ENCODE data around the gene B3GNT9.

B3GNT9 gene

DNA sequence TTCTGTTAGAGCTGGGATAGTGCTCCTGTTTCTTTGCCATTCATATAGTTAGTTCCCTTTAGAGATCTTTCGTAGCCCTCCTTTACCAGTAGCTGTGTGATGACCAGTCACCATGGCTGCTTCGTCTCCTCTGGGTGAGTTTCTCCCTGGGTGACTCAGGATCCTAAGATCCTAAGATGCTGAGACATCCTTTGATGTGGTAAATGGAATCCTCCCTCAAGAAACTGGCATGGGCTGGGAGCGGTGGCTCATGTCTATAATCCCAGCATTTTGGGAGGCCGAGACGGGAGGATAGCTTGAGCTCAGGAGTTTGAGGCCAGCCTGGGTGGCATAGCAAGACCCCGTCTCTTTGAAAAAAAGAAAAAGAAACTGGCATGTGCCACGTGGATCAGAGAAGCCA is 35.2 kb downstream of the B3GNT9 start:
- Histone ChIP-seq H3K4me2 (ENCODE audit: low read length) (no peak overlapping the region), H3K27me3 (ENCODE audit: control insufficient read depth, insufficient read depth, low read length) (no peaks in the 10 kb centered on the region), H3K4me1 (ENCODE audit: control insufficient read depth, insufficient read depth, low read length) (peaks cover 28% of the 10 kb centered on the region), H3K4me3 (ENCODE audit: low read length) (no peak overlapping the region), H3K9me3 (replicated peaks; ENCODE audit: low read length) (no peaks in the 10 kb centered on the region), H3K36me3 (ENCODE audit: insufficient read depth, low read length) (peaks cover 10% of the 10 kb centered on the region), H3K9ac (ENCODE audit: low read depth, low read length) (no peak overlapping the region)

DNA sequence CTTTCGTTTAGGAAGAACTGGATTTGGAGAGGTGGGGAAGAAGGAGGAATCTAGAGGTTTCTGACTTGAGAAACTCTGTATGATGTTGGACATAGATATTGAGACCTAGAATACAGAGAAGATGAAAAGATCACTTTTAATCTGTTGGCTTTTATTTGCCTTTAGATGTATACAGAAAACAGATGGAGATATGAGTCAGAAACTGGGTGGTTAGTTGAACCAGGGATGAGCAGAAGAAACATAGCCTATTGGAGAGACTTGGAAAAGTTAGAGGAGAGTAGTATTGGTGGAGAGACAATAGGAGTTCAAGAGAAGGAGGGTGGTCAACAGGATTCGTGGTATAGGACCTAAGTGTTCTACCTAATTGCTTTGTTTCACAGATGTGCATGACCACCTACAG is 36.0 kb downstream of the B3GNT9 start:
- Histone ChIP-seq H3K27me3 (ENCODE audit: control insufficient read depth, insufficient read depth, low read length) (no peaks in the 10 kb centered on the region), H3K4me1 (ENCODE audit: control insufficient read depth, insufficient read depth, low read length) (peaks cover 31% of the 10 kb centered on the region), H3K4me2 (ENCODE audit: low read length) (no peak overlapping the region), H3K36me3 (ENCODE audit: insufficient read depth, low read length) (peaks cover 1% of the 10 kb centered on the region), H3K9ac (ENCODE audit: low read depth, low read length) (no peak overlapping the region), H3K9me3 (replicated peaks; ENCODE audit: low read length) (no peaks in the 10 kb centered on the region), H3K4me3 (ENCODE audit: low read length) (no peak overlapping the region)

DNA sequence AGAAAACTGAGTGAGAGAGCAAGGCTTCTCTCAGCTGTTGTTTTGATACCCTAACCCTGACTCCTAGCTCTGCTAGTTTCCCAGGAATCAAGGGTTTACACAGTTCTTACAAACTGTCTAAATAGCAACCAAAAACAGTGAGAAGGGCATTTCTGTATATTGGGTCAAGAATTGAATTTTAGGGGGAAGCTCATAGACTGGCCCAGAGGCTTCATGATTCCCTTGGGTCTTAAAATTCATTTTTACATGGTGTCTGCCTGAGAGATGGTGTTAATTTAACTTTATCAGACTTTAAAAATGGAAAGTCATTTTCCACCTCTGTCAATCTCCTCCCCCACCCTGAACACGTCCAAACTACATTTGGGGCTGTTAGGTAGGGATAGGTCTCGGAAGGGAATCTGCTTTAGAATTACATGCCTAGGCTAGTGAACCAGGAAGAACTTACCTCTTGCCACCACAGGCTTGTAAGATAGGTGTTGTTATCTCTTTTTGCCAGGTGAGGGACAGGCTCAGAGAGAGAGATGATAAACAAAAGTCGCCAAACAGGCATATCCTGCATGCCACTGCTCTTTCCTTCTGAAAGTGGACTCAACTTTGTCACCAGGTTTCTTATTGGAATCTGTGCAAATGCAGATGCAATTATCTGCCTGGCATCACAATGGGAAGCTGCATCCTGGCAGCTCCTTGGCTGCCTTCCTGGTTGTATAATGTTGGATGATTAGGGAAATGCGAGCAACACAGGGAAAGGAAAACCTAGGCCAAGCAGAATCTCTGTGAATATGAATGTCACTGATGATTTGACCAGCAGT is 38.0 kb downstream of the B3GNT9 start:
- Histone ChIP-seq H3K9ac (ENCODE audit: low read depth, low read length) (no peak overlapping the region), H3K4me3 (ENCODE audit: low read length) (no peak overlapping the region), H3K4me2 (ENCODE audit: low read length) (no peak overlapping the region), H3K27me3 (ENCODE audit: control insufficient read depth, insufficient read depth, low read length) (no peaks in the 10 kb centered on the region), H3K4me1 (ENCODE audit: control insufficient read depth, insufficient read depth, low read length) (peaks cover 40% of the 10 kb centered on the region), H3K36me3 (ENCODE audit: insufficient read depth, low read length) (no peaks in the 10 kb centered on the region), H3K9me3 (replicated peaks; ENCODE audit: low read length) (no peaks in the 10 kb centered on the region)

DNA sequence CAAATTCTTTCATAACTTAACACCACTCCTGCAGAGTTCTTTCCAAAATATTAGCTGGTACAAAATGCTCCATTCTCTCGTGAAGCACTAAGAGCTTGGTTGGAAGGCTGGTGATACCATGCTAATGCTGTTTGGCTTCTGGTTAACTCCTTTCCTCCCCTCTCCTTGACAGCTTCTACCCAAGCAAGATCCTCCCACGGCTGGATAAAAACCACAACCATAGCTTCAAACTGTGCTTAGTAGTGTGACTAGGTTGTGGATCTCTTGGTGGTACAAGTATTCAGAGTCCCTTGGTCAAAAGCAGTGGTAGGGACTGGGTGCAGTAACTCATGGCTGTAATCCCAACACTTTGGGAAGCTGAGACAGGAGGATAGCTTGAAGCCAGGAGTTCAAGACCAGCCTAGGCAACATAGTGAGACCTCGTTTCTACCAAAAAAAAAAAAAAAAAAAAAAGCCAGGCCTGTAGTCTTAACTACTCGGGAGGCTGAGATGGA is 38.8 kb downstream of the B3GNT9 start:
- no peak overlapping the region for H3K4me2 ChIP-seq (ENCODE audit: low read length)
- H3K9me3 ChIP-seq (replicated peaks; ENCODE audit: low read length): no peaks in the 10 kb centered on the region
- H3K27me3 ChIP-seq (ENCODE audit: control insufficient read depth, insufficient read depth, low read length): no peaks in the 10 kb centered on the region
- no peak overlapping the region for H3K9ac ChIP-seq (ENCODE audit: low read depth, low read length)
- H3K4me1 ChIP-seq (ENCODE audit: control insufficient read depth, insufficient read depth, low read length): peaks cover 37% of the 10 kb centered on the region
- H3K4me3 ChIP-seq (ENCODE audit: low read length): no peak overlapping the region
- H3K36me3 ChIP-seq (ENCODE audit: insufficient read depth, low read length): no peaks in the 10 kb centered on the region

DNA sequence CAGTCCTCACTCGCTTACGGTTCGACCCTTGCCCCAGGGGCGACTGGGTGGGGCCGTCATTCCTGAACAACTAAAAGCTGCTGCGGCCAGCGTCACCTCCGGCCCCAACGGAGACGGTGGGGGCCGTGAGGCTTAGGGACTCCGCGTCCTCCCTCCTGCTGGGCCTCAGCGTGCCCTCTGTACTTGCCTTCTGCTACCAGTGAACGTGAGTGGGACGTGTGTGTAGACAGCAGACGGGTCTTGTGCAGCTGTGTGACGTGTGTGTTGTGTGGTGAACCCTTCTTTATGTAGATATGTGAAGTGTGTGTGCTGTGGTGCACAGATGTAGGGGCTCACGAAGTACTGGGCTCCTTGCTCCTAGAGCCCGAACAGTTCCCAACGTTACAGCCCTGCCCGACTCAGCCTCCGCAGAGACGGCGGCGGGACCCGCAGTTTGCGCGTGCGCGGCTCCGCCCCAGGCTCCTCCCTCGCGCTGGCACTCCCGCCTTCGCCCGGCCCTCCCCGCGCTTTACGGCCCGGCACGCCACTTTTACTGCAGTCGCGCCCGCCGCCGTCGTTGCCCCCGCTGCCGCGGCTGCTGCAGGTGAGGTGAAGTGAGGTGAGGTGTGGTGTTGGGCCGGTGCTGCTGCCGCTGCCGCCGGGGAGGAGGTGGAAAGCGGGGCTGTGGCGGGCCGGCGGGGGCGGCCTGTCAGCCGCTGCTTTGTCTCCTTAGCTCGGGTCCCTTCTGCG is 41.2 kb downstream of the B3GNT9 start, which contains the start of gene PHAF1:
Gene PHAF1, plus strand, starts transcription at position 535 of the 729 bp plus-strand sequence. CDS start 235 bp downstream, outside the sequence.
- no peaks in the 10 kb centered on the region for H3K9me3 ChIP-seq (replicated peaks; ENCODE audit: low read length)
- H3K4me3 ChIP-seq (ENCODE audit: low read length): peak within 1 kb of the TSS; percentile 99
- H3K36me3 ChIP-seq (ENCODE audit: insufficient read depth, low read length): no peaks in the 10 kb centered on the region
- no peaks in the 10 kb centered on the region for H3K27me3 ChIP-seq (ENCODE audit: control insufficient read depth, insufficient read depth, low read length)
- peak within 1 kb of the TSS; percentile 100 for H3K4me2 ChIP-seq (ENCODE audit: low read length)
- peak within 1 kb of the TSS; percentile 88 for H3K9ac ChIP-seq (ENCODE audit: low read depth, low read length)
- H3K4me1 ChIP-seq (ENCODE audit: control insufficient read depth, insufficient read depth, low read length): peaks cover 20% of the 10 kb centered on the region

DNA sequence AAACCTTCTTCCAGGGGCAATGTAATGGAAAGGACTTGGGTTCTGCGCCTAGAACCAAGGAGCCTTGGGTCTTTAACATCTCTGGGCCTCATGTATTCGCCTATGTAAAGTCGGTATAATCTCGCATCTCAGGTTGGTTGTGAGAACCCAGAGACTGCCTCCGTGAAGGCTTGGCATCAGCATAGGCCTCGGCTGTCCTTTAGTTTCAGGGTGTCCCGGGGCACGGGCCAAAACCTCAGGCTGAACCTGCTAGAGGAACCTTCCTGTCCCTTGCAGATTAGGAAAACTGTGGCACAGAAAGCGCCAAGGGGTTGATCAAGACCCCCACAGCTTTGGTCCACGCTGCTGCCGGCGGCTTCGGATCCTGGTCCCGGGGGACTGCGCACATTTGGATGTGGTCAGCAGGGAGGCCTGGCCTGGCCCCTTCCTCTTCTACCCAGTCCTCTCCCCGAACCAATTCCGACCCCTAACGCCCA is 41.8 kb downstream of the B3GNT9 start:
- peaks cover 20% of the 10 kb centered on the region for H3K4me1 ChIP-seq (ENCODE audit: control insufficient read depth, insufficient read depth, low read length)
- peak overlapping the region; percentile 100 for H3K4me2 ChIP-seq (ENCODE audit: low read length)
- H3K4me3 ChIP-seq (ENCODE audit: low read length): peak overlapping the region; percentile 99
- H3K9me3 ChIP-seq (replicated peaks; ENCODE audit: low read length): no peaks in the 10 kb centered on the region
- peak overlapping the region; percentile 88 for H3K9ac ChIP-seq (ENCODE audit: low read depth, low read length)
- H3K36me3 ChIP-seq (ENCODE audit: insufficient read depth, low read length): no peaks in the 10 kb centered on the region
- no peaks in the 10 kb centered on the region for H3K27me3 ChIP-seq (ENCODE audit: control insufficient read depth, insufficient read depth, low read length)

DNA sequence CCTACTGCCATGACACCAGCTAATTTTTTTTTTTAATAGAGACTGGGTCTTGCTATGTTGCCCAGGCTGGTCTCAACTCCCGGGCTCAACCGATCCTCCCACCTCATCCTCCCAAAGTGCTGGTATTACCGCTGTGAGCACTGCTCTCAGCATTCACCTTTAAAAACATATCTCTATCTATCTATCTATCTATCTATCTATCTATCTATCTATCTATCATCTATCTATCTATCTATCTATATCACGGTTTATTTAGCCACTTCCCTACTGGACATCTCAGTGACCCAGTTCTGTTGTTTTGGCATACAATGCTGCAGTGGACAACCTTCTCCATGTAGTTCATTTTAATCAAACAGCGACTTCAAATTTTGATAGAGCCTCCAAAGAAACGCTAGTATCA is 42.3 kb downstream of the B3GNT9 start:
- Histone ChIP-seq H3K4me2 (ENCODE audit: low read length) (no peak overlapping the region), H3K36me3 (ENCODE audit: insufficient read depth, low read length) (no peaks in the 10 kb centered on the region), H3K27me3 (ENCODE audit: control insufficient read depth, insufficient read depth, low read length) (no peaks in the 10 kb centered on the region), H3K4me3 (ENCODE audit: low read length) (no peak overlapping the region), H3K9me3 (replicated peaks; ENCODE audit: low read length) (no peaks in the 10 kb centered on the region), H3K9ac (ENCODE audit: low read depth, low read length) (no peak overlapping the region), H3K4me1 (ENCODE audit: control insufficient read depth, insufficient read depth, low read length) (peaks cover 20% of the 10 kb centered on the region)

DNA sequence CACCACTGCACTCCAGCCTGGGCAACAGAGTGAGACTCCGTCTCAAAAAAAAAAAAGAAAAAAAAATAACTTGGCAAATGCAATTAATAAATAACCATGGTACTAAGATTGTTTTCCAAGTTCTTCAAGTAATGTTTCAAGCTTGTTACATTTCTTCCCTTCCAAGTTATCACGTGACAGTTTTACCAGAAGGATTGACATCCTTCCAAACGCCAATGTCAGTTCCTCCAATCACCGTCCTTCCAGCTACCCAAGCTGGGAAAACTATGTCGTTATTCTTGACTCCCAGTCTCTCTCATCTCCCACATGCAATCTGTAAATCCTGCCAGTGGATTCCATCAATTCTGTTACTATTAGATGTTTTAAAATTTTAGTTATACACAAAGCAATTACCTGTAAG is 44.9 kb downstream of the B3GNT9 start:
- Histone ChIP-seq H3K4me3 (ENCODE audit: low read length) (no peak overlapping the region), H3K9ac (ENCODE audit: low read depth, low read length) (no peak overlapping the region), H3K36me3 (ENCODE audit: insufficient read depth, low read length) (no peaks in the 10 kb centered on the region), H3K4me2 (ENCODE audit: low read length) (no peak overlapping the region), H3K27me3 (ENCODE audit: control insufficient read depth, insufficient read depth, low read length) (no peaks in the 10 kb centered on the region), H3K4me1 (ENCODE audit: control insufficient read depth, insufficient read depth, low read length) (peaks cover 14% of the 10 kb centered on the region), H3K9me3 (replicated peaks; ENCODE audit: low read length) (no peaks in the 10 kb centered on the region)

DNA sequence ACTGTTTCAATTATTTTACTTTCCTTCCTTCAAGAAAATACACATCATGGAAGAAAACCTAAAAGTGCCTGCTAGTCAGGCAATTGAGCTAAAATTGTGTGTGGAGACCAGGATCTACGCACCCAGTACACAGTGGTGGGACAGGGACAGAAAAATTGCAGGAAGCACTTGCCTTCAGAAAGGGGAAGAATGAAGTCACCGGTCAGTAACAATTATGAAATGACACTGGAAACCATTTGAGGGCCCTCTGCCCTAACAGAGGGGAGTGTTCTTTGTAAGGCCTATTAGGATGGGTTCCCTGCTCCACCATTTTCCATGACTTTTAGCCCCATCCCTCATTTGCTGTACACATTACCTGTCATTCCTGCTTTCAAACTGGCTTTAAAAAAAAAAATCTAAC is 45.6 kb downstream of the B3GNT9 start:
- Histone ChIP-seq H3K36me3 (ENCODE audit: insufficient read depth, low read length) (no peaks in the 10 kb centered on the region), H3K9me3 (replicated peaks; ENCODE audit: low read length) (no peaks in the 10 kb centered on the region), H3K4me3 (ENCODE audit: low read length) (no peak overlapping the region), H3K9ac (ENCODE audit: low read depth, low read length) (no peak overlapping the region), H3K27me3 (ENCODE audit: control insufficient read depth, insufficient read depth, low read length) (no peaks in the 10 kb centered on the region), H3K4me1 (ENCODE audit: control insufficient read depth, insufficient read depth, low read length) (peaks cover 9% of the 10 kb centered on the region), H3K4me2 (ENCODE audit: low read length) (no peak overlapping the region)

DNA sequence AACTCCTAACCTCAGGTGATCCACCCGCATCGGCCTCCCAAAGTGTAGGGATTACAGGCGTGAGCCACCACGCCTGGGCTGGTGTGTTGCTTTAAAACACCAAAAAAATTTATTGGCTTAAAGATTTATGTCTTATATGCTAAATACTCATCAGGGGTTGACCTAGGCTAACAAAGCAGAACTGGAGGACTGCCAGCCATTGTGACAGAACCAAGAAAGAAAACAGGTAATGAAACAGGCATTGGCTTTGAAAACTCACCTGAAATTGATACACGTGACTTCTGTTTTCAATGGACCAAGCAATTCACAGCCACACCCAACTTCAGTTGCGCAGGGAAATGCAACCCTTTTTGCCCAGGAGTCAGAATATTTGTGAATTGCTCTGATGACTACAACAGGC is 46.0 kb downstream of the B3GNT9 start:
- Histone ChIP-seq H3K4me3 (ENCODE audit: low read length) (no peak overlapping the region), H3K4me1 (ENCODE audit: control insufficient read depth, insufficient read depth, low read length) (peaks cover 9% of the 10 kb centered on the region), H3K27me3 (ENCODE audit: control insufficient read depth, insufficient read depth, low read length) (no peaks in the 10 kb centered on the region), H3K9me3 (replicated peaks; ENCODE audit: low read length) (no peaks in the 10 kb centered on the region), H3K9ac (ENCODE audit: low read depth, low read length) (no peak overlapping the region), H3K4me2 (ENCODE audit: low read length) (no peak overlapping the region), H3K36me3 (ENCODE audit: insufficient read depth, low read length) (no peaks in the 10 kb centered on the region)

DNA sequence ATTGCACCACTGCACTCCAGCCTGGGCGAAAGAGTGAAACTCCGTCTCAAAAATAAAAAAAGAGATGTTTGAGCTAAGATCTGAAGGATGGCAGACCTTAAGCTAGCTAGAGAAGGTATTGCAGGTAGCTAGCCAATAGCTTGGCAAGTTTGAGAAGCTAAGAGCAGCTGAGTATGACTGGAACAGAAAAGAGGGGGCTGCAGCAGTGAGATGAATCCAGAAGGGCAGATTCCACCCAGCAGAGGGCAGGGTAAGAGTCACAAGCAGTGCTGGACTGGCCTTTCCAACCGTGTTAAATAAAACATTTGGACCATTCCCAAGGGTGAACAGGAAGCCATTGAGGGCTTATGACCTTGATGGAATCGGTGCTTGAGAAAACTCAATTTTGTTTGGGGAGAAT is 46.7 kb downstream of the B3GNT9 start:
- Histone ChIP-seq H3K4me1 (ENCODE audit: control insufficient read depth, insufficient read depth, low read length) (peaks cover 3% of the 10 kb centered on the region), H3K4me3 (ENCODE audit: low read length) (no peak overlapping the region), H3K9ac (ENCODE audit: low read depth, low read length) (no peak overlapping the region), H3K36me3 (ENCODE audit: insufficient read depth, low read length) (peaks cover 6% of the 10 kb centered on the region), H3K27me3 (ENCODE audit: control insufficient read depth, insufficient read depth, low read length) (no peaks in the 10 kb centered on the region), H3K9me3 (replicated peaks; ENCODE audit: low read length) (no peaks in the 10 kb centered on the region), H3K4me2 (ENCODE audit: low read length) (no peak overlapping the region)
